GM10266 (cell line): Measurements from ENCODE around the gene FAM237B.

ENCODE experiments used
- DNase-seq: peaks from one replicate; pipeline ENCODE4 v3.0.0; 2012; ENCODE audit errors: extremely low spot score
- CTCF ChIP-seq: IDR thresholded peaks from 2 replicates; pipeline ENCODE4 v1.5.1; 2012; ENCODE audit warnings: mild to moderate bottlenecking, low read depth; ENCODE audit not compliant: control insufficient read depth, insufficient read depth; ENCODE audit errors: missing control alignments

Gene FAM237B

DNA sequence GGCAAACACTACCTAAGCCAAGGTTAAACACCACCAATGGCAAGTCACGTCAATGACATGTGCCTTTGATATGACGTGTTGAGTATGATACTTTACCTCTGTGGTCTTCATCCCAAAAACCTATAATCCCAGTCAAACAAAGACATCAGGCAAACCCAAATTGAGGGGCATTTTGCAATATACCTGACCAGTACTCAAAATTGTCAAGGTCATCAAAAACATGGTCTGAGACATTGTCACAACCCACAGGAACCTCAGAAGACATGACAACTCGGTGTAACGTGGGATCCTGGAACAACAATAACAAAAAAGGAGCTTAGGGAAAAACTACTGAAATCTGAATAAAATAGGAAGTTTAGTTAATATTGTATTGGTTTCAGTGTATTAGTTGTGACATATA, 7.2 kb downstream of the FAM237B start:
- DNase-seq = no peak
- TF ChIP-seq CTCF = no peak

- DNase-seq = no peak
- TF ChIP-seq CTCF = peak; percentile 38
These were observed 8.4 kb downstream of the FAM237B start for GRCh38 chr7:90312745-90313144.

- no peak for TF ChIP-seq CTCF
- DNase-seq = no peak
These were observed 9.9 kb downstream of the FAM237B start for GRCh38 chr7:90311175-90311574.

DNA sequence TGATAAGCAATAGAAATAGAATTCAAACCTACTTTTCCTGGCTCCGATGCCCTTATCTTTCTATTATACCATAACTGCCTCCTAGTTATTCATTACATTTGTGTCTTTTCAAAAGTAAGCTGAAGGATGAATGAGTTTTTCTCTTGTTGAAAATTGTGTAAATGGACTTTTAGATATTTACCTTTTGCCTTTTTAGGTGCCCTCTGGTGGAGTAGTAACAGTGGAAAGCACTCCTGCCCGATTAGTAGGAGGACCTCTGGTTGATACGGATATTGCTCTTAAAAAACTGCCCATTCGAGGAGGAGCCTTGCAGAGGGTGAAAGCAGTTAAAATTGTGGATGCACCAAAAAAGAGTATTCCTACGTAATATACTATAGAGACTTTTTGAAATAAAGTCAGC, 11.2 kb downstream of the FAM237B start:
- no peak for DNase-seq
- no peak for TF ChIP-seq CTCF

DNA sequence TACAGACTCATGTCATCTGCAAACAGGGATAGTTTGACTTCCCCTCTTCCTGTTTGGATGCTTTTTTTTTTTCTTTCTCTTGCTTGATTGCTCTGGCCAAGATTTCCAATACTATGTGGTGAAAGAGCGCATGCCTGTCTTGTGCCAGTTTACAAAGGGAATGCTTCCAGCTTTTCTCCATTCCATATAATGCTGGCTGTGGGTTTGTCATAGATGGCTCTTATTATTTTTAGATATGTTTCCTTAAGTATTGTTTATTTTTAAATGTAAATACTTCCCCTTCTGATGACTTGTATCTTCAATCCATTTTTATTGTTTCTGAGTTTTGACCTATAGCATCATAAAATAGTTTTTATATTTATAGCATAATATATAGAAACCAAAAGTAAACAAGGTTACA, 17.9 kb downstream of the FAM237B start:
- DNase-seq = no peak

GRCh38 chr7:90298145-90299038, 22.7 kb downstream of the FAM237B start:
- TF ChIP-seq CTCF = peak; percentile 56
- DNase-seq = peak; percentile 28

More for the DNA sequence above, 17.9 kb downstream of the FAM237B start:
- TF ChIP-seq CTCF = no peak
